GM06990 (cell line): ENCODE measurements around the gene SBK2.

Experiments
- DNase-seq: peaks from one replicate; pipeline ENCODE4 v3.0.0-alpha.2; 2011; ENCODE audit not compliant: insufficient read length; ENCODE audit errors: extremely low read depth
- H3K27me3 ChIP-seq: replicated peaks from 2 replicates; pipeline ENCODE4 v1.6.0; 2011; ENCODE audit warnings: low read length; ENCODE audit not compliant: control insufficient read depth, insufficient read depth
- H3K36me3 ChIP-seq: 2 replicates; pipeline ENCODE4 v1.5.1; 2011; ENCODE audit warnings: low read length; ENCODE audit not compliant: control insufficient read depth, insufficient read depth
- H3K4me3 ChIP-seq: replicated peaks from 2 replicates; pipeline ENCODE4 v1.5.1; 2011; ENCODE audit warnings: low read depth, mild to moderate bottlenecking, control low read depth, low read length
- CTCF ChIP-seq: IDR thresholded peaks from 2 replicates; pipeline ENCODE4 v1.5.1; 2011; ENCODE audit warnings: low read length, control low read depth, mild to moderate bottlenecking, inconsistent platforms; ENCODE audit not compliant: insufficient read depth, poor library complexity, severe bottlenecking

Gene SBK2

GRCh38 chr19:55482156-55482961, 54.6 kb downstream of the SBK2 start:
- DNase-seq, result no peak
- H3K36me3 ChIP-seq, result peaks cover 2% of the 10 kb centered on the region
- H3K27me3 ChIP-seq, result no peaks in the 10 kb centered on the region
- H3K4me3 ChIP-seq, result no peak overlapping the region
- no peak for TF ChIP-seq CTCF

GRCh38 chr19:55481794-55482155, 55.2 kb downstream of the SBK2 start:
- DNase-seq, result no peak
- Histone ChIP-seq H3K4me3 (no peak overlapping the region), H3K36me3 (peaks cover 2% of the 10 kb centered on the region)

GRCh38 chr19:55481148-55481793, 55.7 kb downstream of the SBK2 start:
- no peak for DNase-seq
- H3K36me3 ChIP-seq, result peaks cover 2% of the 10 kb centered on the region
- no peak overlapping the region for H3K4me3 ChIP-seq
- H3K27me3 ChIP-seq, result no peaks in the 10 kb centered on the region
- TF ChIP-seq CTCF, result no peak

More at GRCh38 chr19:55481794-55482155, 55.2 kb downstream of the SBK2 start:
- no peaks in the 10 kb centered on the region for H3K27me3 ChIP-seq
- no peak for TF ChIP-seq CTCF

- Histone ChIP-seq H3K4me3 (no peak overlapping the region), H3K27me3 (no peaks in the 10 kb centered on the region), H3K36me3 (peaks cover 2% of the 10 kb centered on the region)
- no peak for DNase-seq
- TF ChIP-seq CTCF, result no peak
Measured at GRCh38 chr19:55479451-55480230, 57.3 kb downstream of the SBK2 start.

- Histone ChIP-seq H3K27me3 (no peaks in the 10 kb centered on the region), H3K36me3 (peaks cover 2% of the 10 kb centered on the region), H3K4me3 (no peak overlapping the region)
- TF ChIP-seq CTCF, result no peak
- no peak for DNase-seq
Measured at GRCh38 chr19:55479045-55479444, 57.9 kb downstream of the SBK2 start.
